ENCODE results near the gene CADM2.
"Not testable (repeated sequence)": the region's sequence is repeated elsewhere in the genome, so short reads cannot be mapped to it uniquely, and the experiment has no call there.

The CADM2 gene

GRCh38 chr3:85930718-85931117, 971.9 kb downstream of the CADM2 start:
- Histone ChIP-seq H3K4me1 (ENCODE audit: control insufficient read depth, insufficient read depth, low read length, poor library complexity, severe bottlenecking) (no peaks in the 10 kb centered on the region), H3K9me3 (ENCODE audit: control insufficient read depth, low read length) (no peaks in the 10 kb centered on the region), H3K4me3 (ENCODE audit: insufficient read depth, low read depth, low read length, poor library complexity, severe bottlenecking) (no peak overlapping the region), H3K36me3 (ENCODE audit: control insufficient read depth, insufficient read depth, low read length) (no peaks in the 10 kb centered on the region), H3K27ac (ENCODE audit: insufficient read depth, low read length, poor library complexity, severe bottlenecking) (no peak overlapping the region), H3K27me3 (replicated peaks; ENCODE audit: control insufficient read depth, insufficient read depth, low read length, poor library complexity, severe bottlenecking) (no peaks in the 10 kb centered on the region)
- no peak for DNase-seq

- Histone ChIP-seq H3K4me1 (ENCODE audit: control insufficient read depth, insufficient read depth, low read length, poor library complexity, severe bottlenecking) (no peaks in the 10 kb centered on the region), H3K9me3 (ENCODE audit: control insufficient read depth, low read length) (no peaks in the 10 kb centered on the region), H3K36me3 (ENCODE audit: control insufficient read depth, insufficient read depth, low read length) (no peaks in the 10 kb centered on the region), H3K4me3 (ENCODE audit: insufficient read depth, low read depth, low read length, poor library complexity, severe bottlenecking) (no peak overlapping the region), H3K27ac (ENCODE audit: insufficient read depth, low read length, poor library complexity, severe bottlenecking) (no peak overlapping the region), H3K27me3 (replicated peaks; ENCODE audit: control insufficient read depth, insufficient read depth, low read length, poor library complexity, severe bottlenecking) (no peaks in the 10 kb centered on the region)
- no peak for DNase-seq
Observed at GRCh38 chr3:85933326-85933725, 974.5 kb downstream of the CADM2 start.

GRCh38 chr3:85935171-85935570, 976.4 kb downstream of the CADM2 start:
- H3K36me3 ChIP-seq (ENCODE audit: control insufficient read depth, insufficient read depth, low read length), result no peaks in the 10 kb centered on the region
- no peaks in the 10 kb centered on the region for H3K27me3 ChIP-seq (replicated peaks; ENCODE audit: control insufficient read depth, insufficient read depth, low read length, poor library complexity, severe bottlenecking)
- DNase-seq, result no peak
- no peaks in the 10 kb centered on the region for H3K9me3 ChIP-seq (ENCODE audit: control insufficient read depth, low read length)
- H3K27ac ChIP-seq (ENCODE audit: insufficient read depth, low read length, poor library complexity, severe bottlenecking), result no peak overlapping the region
- H3K4me1 ChIP-seq (ENCODE audit: control insufficient read depth, insufficient read depth, low read length, poor library complexity, severe bottlenecking), result no peaks in the 10 kb centered on the region
- no peak overlapping the region for H3K4me3 ChIP-seq (ENCODE audit: insufficient read depth, low read depth, low read length, poor library complexity, severe bottlenecking)

- DNase-seq, result no peak
Observed at GRCh38 chr3:85939074-85939482, 980.3 kb downstream of the CADM2 start.

GRCh38 chr3:85950435-85950834, 991.6 kb downstream of the CADM2 start:
- no peaks in the 10 kb centered on the region for H3K36me3 ChIP-seq (ENCODE audit: control insufficient read depth, insufficient read depth, low read length)
- no peak for DNase-seq
- H3K9me3 ChIP-seq (ENCODE audit: control insufficient read depth, low read length), result no peaks in the 10 kb centered on the region
- no peak overlapping the region for H3K4me3 ChIP-seq (ENCODE audit: insufficient read depth, low read depth, low read length, poor library complexity, severe bottlenecking)
- no peak overlapping the region for H3K27ac ChIP-seq (ENCODE audit: insufficient read depth, low read length, poor library complexity, severe bottlenecking)
- no peaks in the 10 kb centered on the region for H3K27me3 ChIP-seq (replicated peaks; ENCODE audit: control insufficient read depth, insufficient read depth, low read length, poor library complexity, severe bottlenecking)
- H3K4me1 ChIP-seq (ENCODE audit: control insufficient read depth, insufficient read depth, low read length, poor library complexity, severe bottlenecking), result no peaks in the 10 kb centered on the region

More at GRCh38 chr3:85939074-85939482, 980.3 kb downstream of the CADM2 start:
- H3K4me1 ChIP-seq (ENCODE audit: control insufficient read depth, insufficient read depth, low read length, poor library complexity, severe bottlenecking), result no peaks in the 10 kb centered on the region
- no peaks in the 10 kb centered on the region for H3K27me3 ChIP-seq (replicated peaks; ENCODE audit: control insufficient read depth, insufficient read depth, low read length, poor library complexity, severe bottlenecking)
- H3K9me3 ChIP-seq (ENCODE audit: control insufficient read depth, low read length), result no peaks in the 10 kb centered on the region
- no peak overlapping the region for H3K27ac ChIP-seq (ENCODE audit: insufficient read depth, low read length, poor library complexity, severe bottlenecking)
- no peak overlapping the region for H3K4me3 ChIP-seq (ENCODE audit: insufficient read depth, low read depth, low read length, poor library complexity, severe bottlenecking)
- no peaks in the 10 kb centered on the region for H3K36me3 ChIP-seq (ENCODE audit: control insufficient read depth, insufficient read depth, low read length)

GRCh38 chr3:85960793-85961192, 1002.0 kb downstream of the CADM2 start:
- Histone ChIP-seq H3K27me3 (replicated peaks; ENCODE audit: control insufficient read depth, insufficient read depth, low read length, poor library complexity, severe bottlenecking) (no peaks in the 10 kb centered on the region), H3K4me3 (ENCODE audit: insufficient read depth, low read depth, low read length, poor library complexity, severe bottlenecking) (no peak overlapping the region), H3K36me3 (ENCODE audit: control insufficient read depth, insufficient read depth, low read length) (no peaks in the 10 kb centered on the region), H3K9me3 (ENCODE audit: control insufficient read depth, low read length) (no peaks in the 10 kb centered on the region), H3K27ac (ENCODE audit: insufficient read depth, low read length, poor library complexity, severe bottlenecking) (no peak overlapping the region), H3K4me1 (ENCODE audit: control insufficient read depth, insufficient read depth, low read length, poor library complexity, severe bottlenecking) (no peaks in the 10 kb centered on the region)
- DNase-seq, result no peak

GRCh38 chr3:85977615-85978338, 1019.0 kb downstream of the CADM2 start:
- no peak overlapping the region for H3K27ac ChIP-seq (ENCODE audit: insufficient read depth, low read length, poor library complexity, severe bottlenecking)
- no peak overlapping the region for H3K4me3 ChIP-seq (ENCODE audit: insufficient read depth, low read depth, low read length, poor library complexity, severe bottlenecking)
- no peaks in the 10 kb centered on the region for H3K4me1 ChIP-seq (ENCODE audit: control insufficient read depth, insufficient read depth, low read length, poor library complexity, severe bottlenecking)
- H3K36me3 ChIP-seq (ENCODE audit: control insufficient read depth, insufficient read depth, low read length), result no peaks in the 10 kb centered on the region
- no peaks in the 10 kb centered on the region for H3K27me3 ChIP-seq (replicated peaks; ENCODE audit: control insufficient read depth, insufficient read depth, low read length, poor library complexity, severe bottlenecking)
- no peaks in the 10 kb centered on the region for H3K9me3 ChIP-seq (ENCODE audit: control insufficient read depth, low read length)
- no peak for DNase-seq

GRCh38 chr3:85979034-85979433, 1020.2 kb downstream of the CADM2 start:
- no peak for DNase-seq
- Histone ChIP-seq H3K4me3 (ENCODE audit: insufficient read depth, low read depth, low read length, poor library complexity, severe bottlenecking) (no peak overlapping the region), H3K27me3 (replicated peaks; ENCODE audit: control insufficient read depth, insufficient read depth, low read length, poor library complexity, severe bottlenecking) (no peaks in the 10 kb centered on the region), H3K4me1 (ENCODE audit: control insufficient read depth, insufficient read depth, low read length, poor library complexity, severe bottlenecking) (no peaks in the 10 kb centered on the region), H3K36me3 (ENCODE audit: control insufficient read depth, insufficient read depth, low read length) (no peaks in the 10 kb centered on the region), H3K27ac (ENCODE audit: insufficient read depth, low read length, poor library complexity, severe bottlenecking) (no peak overlapping the region), H3K9me3 (ENCODE audit: control insufficient read depth, low read length) (no peaks in the 10 kb centered on the region)

GRCh38 chr3:85989581-85989980, 1030.8 kb downstream of the CADM2 start:
- not testable (repeated sequence) for H3K9me3 ChIP-seq (ENCODE audit: control insufficient read depth, low read length); H3K27ac ChIP-seq (ENCODE audit: insufficient read depth, low read length, poor library complexity, severe bottlenecking); H3K36me3 ChIP-seq (ENCODE audit: control insufficient read depth, insufficient read depth, low read length); H3K4me1 ChIP-seq (ENCODE audit: control insufficient read depth, insufficient read depth, low read length, poor library complexity, severe bottlenecking); DNase-seq; H3K27me3 ChIP-seq (replicated peaks; ENCODE audit: control insufficient read depth, insufficient read depth, low read length, poor library complexity, severe bottlenecking); H3K4me3 ChIP-seq (ENCODE audit: insufficient read depth, low read depth, low read length, poor library complexity, severe bottlenecking)

GRCh38 chr3:86029590-86029989, 1070.8 kb downstream of the CADM2 start:
- H3K36me3 ChIP-seq (ENCODE audit: control insufficient read depth, insufficient read depth, low read length), result no peaks in the 10 kb centered on the region
- H3K4me3 ChIP-seq (ENCODE audit: insufficient read depth, low read depth, low read length, poor library complexity, severe bottlenecking), result no peak overlapping the region
- H3K27ac ChIP-seq (ENCODE audit: insufficient read depth, low read length, poor library complexity, severe bottlenecking), result no peak overlapping the region
- H3K27me3 ChIP-seq (replicated peaks; ENCODE audit: control insufficient read depth, insufficient read depth, low read length, poor library complexity, severe bottlenecking), result no peaks in the 10 kb centered on the region
- H3K9me3 ChIP-seq (ENCODE audit: control insufficient read depth, low read length), result no peaks in the 10 kb centered on the region
- H3K4me1 ChIP-seq (ENCODE audit: control insufficient read depth, insufficient read depth, low read length, poor library complexity, severe bottlenecking), result no peaks in the 10 kb centered on the region
- DNase-seq, result no peak
